HepG2 (cell line): Measurements from ENCODE around the gene TCF23. TPM values are rescaled to one million over a fixed set of nuclear protein-coding genes. Genes with fewer than 3 reads are reported as not detected.

Experiments
- ATAC-seq: fragments of 200-7000 bp; cut with Tn5 transposase; 3 replicates; pipeline ENCODE4 v1.9.1; 2020; ENCODE audit warnings: mild to moderate bottlenecking, moderate library complexity
- BruUV-seq: library from RNA; stranded (reverse); fragments of 400-500 nt; replicated peaks from 2 replicates; lab custom pipeline; 2021; lab: Mats Ljungman, UMichigan
- CTCF ChIA-PET: fragments of 300-600 bp; formaldehyde crosslinking; extraction: SDS; loops from one replicate; lab custom pipeline; 2021; ENCODE audit warnings: low total read pairs, inconsistent platforms, low intra/inter-chr PET ratio; lab: Yijun Ruan, JAX
- POLR2A ChIA-PET: fragments of 350-600 bp; sonication (Branson Sonifier 250); formaldehyde crosslinking; loops from one replicate; lab custom pipeline; 2020; ENCODE audit warnings: antibody characterized with exemption, inconsistent platforms; lab: Yijun Ruan, JAX
- DNase-seq: peaks from one replicate; pipeline ENCODE4 v3.0.0-alpha.2; 2015; ENCODE audit warnings: low spot score
- FAIRE-seq: peaks from 3 replicates; lab custom pipeline; 2011; peaks lifted over from hg19 to GRCh38; lab: Jason Lieb, UNC
- H2AFZ ChIP-seq: one replicate; pipeline ENCODE4 v1.6.1; 2011; ENCODE audit warnings: low read length, inconsistent platforms
- H3K27ac ChIP-seq: fragments of 300-600 bp; 3 replicates; pipeline ENCODE4 v1.8.0; 2011; ENCODE audit warnings: mixed run types, mild to moderate bottlenecking, mixed read lengths, low read length, inconsistent platforms; ENCODE audit not compliant: insufficient read depth; ENCODE audit errors: extremely low read length
- H3K27me3 ChIP-seq, 2 experiments: fragments of 200-600 bp in 1 of 2; 2 replicates in 1 of 2; 3 replicates in 1 of 2; pipeline versions ENCODE4 v1.6.0 to v1.8.0; 2011; ENCODE audit warnings: low read length in 2 of 2, mild to moderate bottlenecking in 2 of 2, moderate library complexity in 2 of 2, inconsistent platforms in 1 of 2; ENCODE audit not compliant: insufficient read depth in 2 of 2, control insufficient read depth in 1 of 2
- H3K36me3 ChIP-seq, 2 experiments: fragments of 200-600 bp in 1 of 2; replicated peaks in 1 of 2; 2 replicates in 1 of 2; 3 replicates in 1 of 2; pipeline versions ENCODE4 v1.5.1 to v1.8.0; 2011; ENCODE audit warnings: low read length in 2 of 2, inconsistent platforms in 1 of 2; ENCODE audit not compliant: insufficient read depth in 2 of 2, control insufficient read depth in 1 of 2
- H3K4me1 ChIP-seq: 2 replicates; pipeline ENCODE4 v1.5.1; 2012; ENCODE audit warnings: low read length, inconsistent platforms; ENCODE audit not compliant: insufficient read depth
- H3K4me2 ChIP-seq: 2 replicates; pipeline ENCODE4 v1.6.0; 2011; ENCODE audit warnings: low read depth, low read length, inconsistent platforms
- H3K4me3 ChIP-seq, 3 experiments: fragments of 200-600 bp in 1 of 3; sonication (generic), shearing (Covaris generic) in 1 of 3; replicated peaks in 1 of 3; 2 replicates each; pipeline ENCODE4 v1.5.1; 2011 to 2016; ENCODE audit warnings: low read length in 3 of 3, inconsistent platforms in 2 of 3, low read depth in 2 of 3, mild to moderate bottlenecking in 2 of 3, control low read depth in 1 of 3, mixed read lengths in 1 of 3; ENCODE audit not compliant: insufficient read depth in 1 of 3
- H3K79me2 ChIP-seq: one replicate; pipeline ENCODE4 v1.6.1; 2011; ENCODE audit warnings: low read length, inconsistent platforms; ENCODE audit not compliant: insufficient read depth
- H3K9ac ChIP-seq: 2 replicates; pipeline ENCODE4 v1.6.0; 2011; ENCODE audit warnings: mild to moderate bottlenecking, low read depth, low read length, inconsistent platforms; ENCODE audit not compliant: insufficient read depth
- H3K9me3 ChIP-seq: 2 replicates; pipeline ENCODE4 v1.5.1; 2012; ENCODE audit warnings: mild to moderate bottlenecking, low read length
- H4K20me1 ChIP-seq: 2 replicates; pipeline ENCODE4 v1.6.0; 2011; ENCODE audit warnings: inconsistent platforms, mild to moderate bottlenecking, low read length, moderate library complexity; ENCODE audit not compliant: insufficient read depth
- FOXJ3 ChIP-seq: sonication (generic); formaldehyde crosslinking; IDR thresholded peaks from 2 replicates; pipeline ENCODE4 v1.4.0; 2020; ENCODE audit warnings: missing genetic modification reagents, mild to moderate bottlenecking, borderline replicate concordance
- MAF1 ChIP-seq: sonication (generic); formaldehyde crosslinking; IDR thresholded peaks from 2 replicates; pipeline ENCODE4 v1.5.0; 2020; ENCODE audit warnings: missing genetic modification reagents, borderline replicate concordance
- MAFK ChIP-seq, 2 experiments: IDR thresholded peaks in 1 of 2; conservative IDR thresholded peaks in 1 of 2; 2 replicates each; pipeline ENCODE4 v1.6.1; 2011; ENCODE audit warnings: improper control_type of control experiment in 2 of 2, low read length in 2 of 2
- MEF2D ChIP-seq: sonication (generic); formaldehyde crosslinking; IDR thresholded peaks from 2 replicates; pipeline ENCODE4 v1.5.1; 2020; ENCODE audit warnings: mild to moderate bottlenecking, missing genetic modification reagents
- MYNN ChIP-seq: sonication (generic); formaldehyde crosslinking; IDR thresholded peaks from 2 replicates; pipeline ENCODE4 v1.4.0; 2020; ENCODE audit warnings: mild to moderate bottlenecking, low read depth, missing genetic modification reagents
- SSRP1 ChIP-seq: IDR thresholded peaks from 2 replicates; pipeline ENCODE4 v1.6.1; 2016; ENCODE audit warnings: control low read depth
- ZBTB38 ChIP-seq: sonication (generic); formaldehyde crosslinking; IDR thresholded peaks from 2 replicates; pipeline ENCODE4 v1.5.1; 2020; ENCODE audit warnings: mild to moderate bottlenecking, missing genetic modification reagents
- ZNF143 ChIP-seq: sonication (generic); formaldehyde crosslinking; IDR thresholded peaks from 2 replicates; pipeline ENCODE4 v1.4.0; 2020; ENCODE audit warnings: missing genetic modification reagents
- ZNF354B ChIP-seq: sonication (generic); formaldehyde crosslinking; IDR thresholded peaks from 2 replicates; pipeline ENCODE4 v1.8.0; 2022; ENCODE audit warnings: mild to moderate bottlenecking, missing genetic modification reagents
- ZNF44 ChIP-seq: sonication (generic); formaldehyde crosslinking; IDR thresholded peaks from 2 replicates; pipeline ENCODE4 v1.5.1; 2020; ENCODE audit warnings: mild to moderate bottlenecking, missing genetic modification reagents
- WGBS: methylation state at CpG from one replicate; pipeline ENCODE4 v1.1.6; 2017; ENCODE audit warnings: low lambda C conversion rate; 5-methylcytosine and 5-hydroxymethylcytosine counted together
- in situ Hi-C: cut with HindIII; loops from 2 replicates; pipeline ENCODE4 v1.10.0; 2017; ENCODE audit warnings: low pct_unique_long_range_greater_than_20kb; ENCODE audit not compliant: extremely low pct_ligation_motif_present
- intact Hi-C: fragments of 100-400 bp; cut with micrococcal nuclease; formaldehyde crosslinking; loops from one replicate; pipeline ENCODE4 v1.10.0; 2022; ENCODE audit not compliant: unreplicated experiment
- polyA plus RNA-seq, 8 experiments: library from polyadenylated mRNA; depleted of rRNA in 3 of 8; stranded (reverse) in 7 of 8; unstranded in 1 of 8; fragments of >200 nt; fragmentation: Illumina TruSeq in 4 of 8; extraction: Trizol in 4 of 8; gene quantifications; 2 replicates each; pipeline versions ENCODE4 v1.2.1 to v1.2.3, GENCODE V29; 2011 to 2016; ENCODE audit warnings: low read depth in 4 of 8, missing spikeins in 1 of 8, mixed read lengths in 1 of 8; ENCODE audit not compliant: insufficient read depth in 1 of 8
- total RNA-seq, 5 experiments: library from RNA; depleted of rRNA; stranded (reverse); fragments of >200 nt; fragmentation: Illumina TruSeq; extraction: Trizol; gene quantifications; 2 replicates each; pipeline ENCODE4 v1.2.3, GENCODE V29; 2016; ENCODE audit warnings: low read depth in 1 of 5
- TF ChIP-seq, protein P1 (sequence below): sonication (generic); formaldehyde crosslinking; conservative IDR thresholded peaks from 2 replicates; pipeline ENCODE4 v1.8.0; 2022; ENCODE audit warnings: missing genetic modification reagents
- TF ChIP-seq, protein P2 (sequence below): sonication (generic); formaldehyde crosslinking; IDR thresholded peaks from 2 replicates; pipeline ENCODE4 v1.5.1; 2020; ENCODE audit warnings: mild to moderate bottlenecking, missing genetic modification reagents, moderate library complexity

The TCF23 gene
- total and polyA plus RNA-seq, 2 of the 13 experiments (the other 11 are each of a cell fraction or from before 2014, with no cell fraction given) = 0.02 to 1.4 TPM

DNA sequence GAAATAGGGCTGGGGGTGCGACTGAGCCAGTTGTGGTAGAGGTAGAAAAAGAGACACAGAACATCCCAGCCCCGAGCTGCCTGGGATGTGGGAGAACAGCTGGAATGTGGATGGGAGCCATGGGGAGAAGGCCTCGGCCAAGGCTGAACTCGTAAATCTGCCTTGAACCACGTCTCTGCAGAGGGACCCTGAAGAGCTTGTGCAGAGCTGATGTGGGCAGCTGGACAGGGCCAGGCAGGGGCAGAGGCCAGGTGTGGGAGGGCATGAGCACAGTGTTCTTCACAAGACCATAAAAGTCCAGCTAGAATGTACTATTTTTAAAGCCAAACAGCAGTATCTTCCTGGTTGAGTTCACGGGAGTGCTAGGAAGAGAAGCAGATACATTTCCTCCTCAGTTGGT lies 5.7 kb downstream of the TCF23 start:
- in situ Hi-C loops = loop anchor here (5.0 kb wide), 1 partner anchor 33 kb away; no protein-coding TSS in a partner anchor
- Histone ChIP-seq H3K27me3 (no peaks in the 10 kb centered on the region), H3K4me3 (no peak overlapping the region), H3K79me2 (no peaks in the 10 kb centered on the region), H4K20me1 (no peaks in the 10 kb centered on the region), H3K9ac (no peak overlapping the region), H3K9me3 (no peaks in the 10 kb centered on the region), H3K4me1 (peaks cover 67% of the 10 kb centered on the region), H2AFZ (no peak overlapping the region), H3K4me2 (no peak overlapping the region), H3K27ac (no peak overlapping the region), H3K36me3 (no peaks in the 10 kb centered on the region)
- no TSS peak for BruUV-seq
- WGBS = 95% methylated on average over 6 of the region's 6 CpGs
- FAIRE-seq = no peak
- POLR2A ChIA-PET = interaction anchor here (0.8 to 1.2 kb wide), 2 partner anchors 20 to 37 kb away, joined by 3 read pairs; partner anchors contain the start of gene PREB
- intact Hi-C loops = no loop called here
- CTCF ChIA-PET = no interaction called here
- ATAC-seq = no peak
- 0 out of 2 replicates have a peak, but pooled peaks have one; percentile 20 for TF ChIP-seq MEF2D
- TF ChIP-seq, protein P1, sequence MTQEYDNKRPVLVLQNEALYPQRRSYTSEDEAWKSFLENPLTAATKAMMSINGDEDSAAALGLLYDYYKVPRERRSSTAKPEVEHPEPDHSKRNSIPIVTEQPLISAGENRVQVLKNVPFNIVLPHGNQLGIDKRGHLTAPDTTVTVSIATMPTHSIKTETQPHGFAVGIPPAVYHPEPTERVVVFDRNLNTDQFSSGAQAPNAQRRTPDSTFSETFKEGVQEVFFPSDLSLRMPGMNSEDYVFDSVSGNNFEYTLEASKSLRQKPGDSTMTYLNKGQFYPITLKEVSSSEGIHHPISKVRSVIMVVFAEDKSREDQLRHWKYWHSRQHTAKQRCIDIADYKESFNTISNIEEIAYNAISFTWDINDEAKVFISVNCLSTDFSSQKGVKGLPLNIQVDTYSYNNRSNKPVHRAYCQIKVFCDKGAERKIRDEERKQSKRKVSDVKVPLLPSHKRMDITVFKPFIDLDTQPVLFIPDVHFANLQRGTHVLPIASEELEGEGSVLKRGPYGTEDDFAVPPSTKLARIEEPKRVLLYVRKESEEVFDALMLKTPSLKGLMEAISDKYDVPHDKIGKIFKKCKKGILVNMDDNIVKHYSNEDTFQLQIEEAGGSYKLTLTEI (CRISPR knock-in tag) = no peak
- TF ChIP-seq ZNF354B (CRISPR knock-in tag) = peak; percentile 29; the same call in 1 of the 2 replicates
- TF ChIP-seq MYNN (CRISPR knock-in tag) = no peak
- no peak for TF ChIP-seq SSRP1 (CRISPR knock-in tag)
- no peak for DNase-seq

DNA sequence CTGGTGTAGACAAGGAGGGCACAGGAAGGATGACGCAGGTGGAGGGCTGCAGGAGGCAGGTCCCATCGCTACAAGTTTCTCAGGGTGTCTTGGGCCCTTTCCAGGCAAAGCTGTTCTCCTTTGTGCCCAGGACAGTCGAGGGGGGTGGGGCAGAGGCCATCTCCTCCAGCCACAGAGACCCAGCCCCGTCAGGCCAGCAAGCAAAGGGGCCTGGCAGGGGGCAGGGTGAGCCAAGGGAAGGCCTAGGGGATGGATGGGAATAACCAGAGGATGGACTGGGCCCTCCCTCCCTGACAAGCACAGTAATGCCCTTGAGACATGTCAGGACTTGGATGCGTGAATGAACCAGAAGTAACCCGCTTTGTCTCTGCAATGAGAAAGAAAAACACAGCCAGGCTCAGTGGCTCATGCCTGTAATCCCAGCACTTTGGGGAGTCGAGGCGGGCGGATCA lies 6.3 kb downstream of the TCF23 start:
- CTCF ChIA-PET = no interaction called here
- no peak overlapping the region for H3K27ac ChIP-seq
- in situ Hi-C loops (no loop called here), intact Hi-C loops (no loop called here)
- 79% methylated on average over 9 of the region's 9 CpGs for WGBS
- no TSS peak for BruUV-seq
- H3K4me2 ChIP-seq = no peak overlapping the region
- H3K4me1 ChIP-seq = peaks cover 65% of the 10 kb centered on the region
- H4K20me1 ChIP-seq = no peaks in the 10 kb centered on the region
- no peaks in the 10 kb centered on the region for H3K9me3 ChIP-seq
- no peaks in the 10 kb centered on the region for H3K27me3 ChIP-seq
- no peaks in the 10 kb centered on the region for H3K36me3 ChIP-seq
- H3K9ac ChIP-seq = no peak overlapping the region
- no peaks in the 10 kb centered on the region for H3K79me2 ChIP-seq
- no peak overlapping the region for H2AFZ ChIP-seq
- POLR2A ChIA-PET = interaction anchor here (0.8 to 1.2 kb wide), 2 partner anchors 21 to 36 kb away, joined by 3 read pairs; partner anchors contain the start of gene PREB
- ATAC-seq (no peak), DNase-seq (no peak), FAIRE-seq (no peak)
- H3K4me3 ChIP-seq = no peak overlapping the region
- TF ChIP-seq ZNF143 (no peak), ZNF44 (CRISPR knock-in tag) (no peak), ZBTB38 (CRISPR knock-in tag) (peak; percentile 78), MAF1 (CRISPR knock-in tag) (no peak), FOXJ3 (no peak), MAFK (conservative IDR thresholded peaks at IDR 0.05 in 1 of 2, IDR thresholded peaks at IDR 0.05 in 1 of 2; ENCODE audit: low read length in 2 of 2) (no peak)
- TF ChIP-seq, protein P2, sequence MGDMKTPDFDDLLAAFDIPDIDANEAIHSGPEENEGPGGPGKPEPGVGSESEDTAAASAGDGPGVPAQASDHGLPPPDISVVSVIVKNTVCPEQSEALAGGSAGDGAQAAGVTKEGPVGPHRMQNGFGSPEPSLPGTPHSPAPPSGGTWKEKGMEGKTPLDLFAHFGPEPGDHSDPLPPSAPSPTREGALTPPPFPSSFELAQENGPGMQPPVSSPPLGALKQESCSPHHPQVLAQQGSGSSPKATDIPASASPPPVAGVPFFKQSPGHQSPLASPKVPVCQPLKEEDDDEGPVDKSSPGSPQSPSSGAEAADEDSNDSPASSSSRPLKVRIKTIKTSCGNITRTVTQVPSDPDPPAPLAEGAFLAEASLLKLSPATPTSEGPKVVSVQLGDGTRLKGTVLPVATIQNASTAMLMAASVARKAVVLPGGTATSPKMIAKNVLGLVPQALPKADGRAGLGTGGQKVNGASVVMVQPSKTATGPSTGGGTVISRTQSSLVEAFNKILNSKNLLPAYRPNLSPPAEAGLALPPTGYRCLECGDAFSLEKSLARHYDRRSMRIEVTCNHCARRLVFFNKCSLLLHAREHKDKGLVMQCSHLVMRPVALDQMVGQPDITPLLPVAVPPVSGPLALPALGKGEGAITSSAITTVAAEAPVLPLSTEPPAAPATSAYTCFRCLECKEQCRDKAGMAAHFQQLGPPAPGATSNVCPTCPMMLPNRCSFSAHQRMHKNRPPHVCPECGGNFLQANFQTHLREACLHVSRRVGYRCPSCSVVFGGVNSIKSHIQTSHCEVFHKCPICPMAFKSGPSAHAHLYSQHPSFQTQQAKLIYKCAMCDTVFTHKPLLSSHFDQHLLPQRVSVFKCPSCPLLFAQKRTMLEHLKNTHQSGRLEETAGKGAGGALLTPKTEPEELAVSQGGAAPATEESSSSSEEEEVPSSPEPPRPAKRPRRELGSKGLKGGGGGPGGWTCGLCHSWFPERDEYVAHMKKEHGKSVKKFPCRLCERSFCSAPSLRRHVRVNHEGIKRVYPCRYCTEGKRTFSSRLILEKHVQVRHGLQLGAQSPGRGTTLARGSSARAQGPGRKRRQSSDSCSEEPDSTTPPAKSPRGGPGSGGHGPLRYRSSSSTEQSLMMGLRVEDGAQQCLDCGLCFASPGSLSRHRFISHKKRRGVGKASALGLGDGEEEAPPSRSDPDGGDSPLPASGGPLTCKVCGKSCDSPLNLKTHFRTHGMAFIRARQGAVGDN (CRISPR knock-in tag) = peak; percentile 52
